ENCODE data around the gene TMED5. TPM values are rescaled to one million over a fixed set of nuclear protein-coding genes. Genes with fewer than 3 reads are reported as not detected.

The TMED5 gene
- polyA plus RNA-seq, 1 experiment: 76.1 TPM

DNA sequence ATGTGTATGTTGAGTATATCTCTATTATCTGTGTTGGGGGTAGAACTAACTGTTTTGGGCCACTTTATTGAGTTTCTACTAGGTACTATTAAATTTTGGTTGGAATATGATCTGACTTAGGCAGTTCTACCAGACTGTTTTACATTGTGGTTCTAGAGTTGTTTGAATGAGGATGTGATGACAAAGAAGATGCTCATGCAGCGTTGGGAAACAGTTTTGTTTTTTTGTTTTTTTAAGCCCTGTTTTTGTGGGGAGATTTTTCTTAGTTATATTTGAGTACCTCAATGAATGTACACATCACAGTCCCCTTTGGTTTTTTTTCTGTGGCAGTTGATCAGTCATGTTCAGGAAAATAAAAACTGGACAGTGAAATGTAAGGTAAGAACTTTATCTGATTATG, 40.1 kb downstream of the TMED5 start:
- Histone ChIP-seq H3K27ac (ENCODE audit: low read depth, low read length) (no peak overlapping the region), H3K4me3 (ENCODE audit: low read depth, low read length) (no peak overlapping the region), H3K9me3 (ENCODE audit: control insufficient read depth, insufficient read depth, low read length) (no peaks in the 10 kb centered on the region), H3K27me3 (ENCODE audit: control insufficient read depth, insufficient read depth, low read length) (no peaks in the 10 kb centered on the region)
- POLR2A ChIA-PET: interaction anchor here (0.7 to 1.0 kb wide), 2 partner anchors 62 to 1109 kb away, joined by 7 read pairs; no protein-coding TSS in a partner anchor
- DNase-seq (ENCODE audit: low read depth, low spot score): no peak
- TF ChIP-seq, protein P1, sequence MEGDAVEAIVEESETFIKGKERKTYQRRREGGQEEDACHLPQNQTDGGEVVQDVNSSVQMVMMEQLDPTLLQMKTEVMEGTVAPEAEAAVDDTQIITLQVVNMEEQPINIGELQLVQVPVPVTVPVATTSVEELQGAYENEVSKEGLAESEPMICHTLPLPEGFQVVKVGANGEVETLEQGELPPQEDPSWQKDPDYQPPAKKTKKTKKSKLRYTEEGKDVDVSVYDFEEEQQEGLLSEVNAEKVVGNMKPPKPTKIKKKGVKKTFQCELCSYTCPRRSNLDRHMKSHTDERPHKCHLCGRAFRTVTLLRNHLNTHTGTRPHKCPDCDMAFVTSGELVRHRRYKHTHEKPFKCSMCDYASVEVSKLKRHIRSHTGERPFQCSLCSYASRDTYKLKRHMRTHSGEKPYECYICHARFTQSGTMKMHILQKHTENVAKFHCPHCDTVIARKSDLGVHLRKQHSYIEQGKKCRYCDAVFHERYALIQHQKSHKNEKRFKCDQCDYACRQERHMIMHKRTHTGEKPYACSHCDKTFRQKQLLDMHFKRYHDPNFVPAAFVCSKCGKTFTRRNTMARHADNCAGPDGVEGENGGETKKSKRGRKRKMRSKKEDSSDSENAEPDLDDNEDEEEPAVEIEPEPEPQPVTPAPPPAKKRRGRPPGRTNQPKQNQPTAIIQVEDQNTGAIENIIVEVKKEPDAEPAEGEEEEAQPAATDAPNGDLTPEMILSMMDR (IDR thresholded peaks at IDR 0.05; ENCODE audit: low read depth, low read length): no peak
- CTCF ChIA-PET: interaction anchor here (2.0 kb wide), 1 partner anchor 60 kb away, joined by 5 read pairs; no protein-coding TSS in a partner anchor

DNA sequence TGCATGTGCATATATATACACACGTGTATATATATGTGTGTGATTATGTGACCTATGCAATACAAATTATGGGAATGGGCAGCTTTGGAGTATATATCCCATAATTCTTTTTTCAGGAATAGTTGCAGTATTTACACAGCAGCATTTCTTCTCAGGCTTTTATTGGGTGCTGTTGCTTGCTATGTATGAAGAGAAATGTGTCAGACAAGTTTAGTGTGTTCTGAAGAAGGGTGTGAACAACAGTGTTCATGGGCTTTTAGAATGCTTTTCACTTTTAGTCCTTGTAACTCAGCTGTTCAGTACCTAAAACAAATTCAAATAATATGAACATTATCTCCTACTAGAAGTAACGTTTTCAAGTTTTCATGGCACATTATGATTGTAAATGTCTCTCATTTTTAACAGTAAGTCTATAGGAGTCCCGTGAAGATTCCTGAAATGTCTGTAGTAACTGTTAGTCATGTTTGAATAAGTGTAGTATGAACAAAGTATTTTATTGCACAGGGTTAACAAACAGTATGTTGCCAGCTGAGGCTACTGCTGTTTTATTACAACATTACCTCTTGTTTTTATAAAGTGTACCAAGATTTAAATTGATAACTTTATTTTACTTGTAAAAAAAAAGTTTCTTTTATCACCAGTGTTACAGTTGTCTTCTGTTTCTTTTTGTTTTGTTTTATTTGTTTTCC, 42.5 kb downstream of the TMED5 start:
- DNase-seq (ENCODE audit: low read depth, low spot score): no peak
- ChIA-PET POLR2A (no interaction called here), CTCF (interaction anchor here (2.0 kb wide), 1 partner anchor 58 kb away, joined by 5 read pairs; no protein-coding TSS in a partner anchor)
- Histone ChIP-seq H3K27ac (ENCODE audit: low read depth, low read length) (no peak overlapping the region), H3K4me3 (ENCODE audit: low read depth, low read length) (no peak overlapping the region), H3K9me3 (ENCODE audit: control insufficient read depth, insufficient read depth, low read length) (no peaks in the 10 kb centered on the region), H3K27me3 (ENCODE audit: control insufficient read depth, insufficient read depth, low read length) (no peaks in the 10 kb centered on the region)
- TF ChIP-seq, protein P1 (IDR thresholded peaks at IDR 0.05; ENCODE audit: low read depth, low read length): no peak

- DNase-seq (ENCODE audit: low read depth, low spot score): no peak
- ChIA-PET CTCF (no interaction called here), POLR2A (no interaction called here)
- Histone ChIP-seq H3K27ac (ENCODE audit: low read depth, low read length) (no peak overlapping the region), H3K4me3 (ENCODE audit: low read depth, low read length) (no peak overlapping the region), H3K9me3 (ENCODE audit: control insufficient read depth, insufficient read depth, low read length) (no peaks in the 10 kb centered on the region), H3K27me3 (ENCODE audit: control insufficient read depth, insufficient read depth, low read length) (no peaks in the 10 kb centered on the region)
- TF ChIP-seq, protein P1 (IDR thresholded peaks at IDR 0.05; ENCODE audit: low read depth, low read length): no peak
Observed at GRCh38 chr1:93136445-93136844, 43.8 kb downstream of the TMED5 start.

DNA sequence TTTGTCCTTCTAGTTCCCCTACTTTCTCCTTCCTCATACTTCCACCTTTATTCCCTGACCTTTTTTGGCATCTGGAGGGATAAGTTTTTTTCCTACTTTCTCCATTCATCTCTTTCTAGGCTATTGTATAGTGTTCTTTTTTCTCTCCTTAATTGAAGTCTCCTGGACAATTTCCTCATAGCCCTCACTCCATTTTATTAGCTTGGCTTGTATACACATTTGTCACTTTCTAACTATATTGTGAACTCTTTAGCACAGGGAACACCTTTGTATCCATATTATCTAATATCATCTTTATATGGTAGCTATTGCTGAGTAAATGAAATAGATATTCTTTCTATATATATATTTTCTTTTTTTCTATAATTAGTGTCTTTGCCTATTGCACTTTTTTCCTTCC, 47.6 kb downstream of the TMED5 start:
- no peaks in the 10 kb centered on the region for H3K27me3 ChIP-seq (ENCODE audit: control insufficient read depth, insufficient read depth, low read length)
- CTCF ChIA-PET: no interaction called here
- no peak for DNase-seq (ENCODE audit: low read depth, low spot score)
- no peak overlapping the region for H3K4me3 ChIP-seq (ENCODE audit: low read depth, low read length)
- H3K9me3 ChIP-seq (ENCODE audit: control insufficient read depth, insufficient read depth, low read length): no peaks in the 10 kb centered on the region
- TF ChIP-seq, protein P1 (IDR thresholded peaks at IDR 0.05; ENCODE audit: low read depth, low read length): no peak
- POLR2A ChIA-PET: no interaction called here
- no peak overlapping the region for H3K27ac ChIP-seq (ENCODE audit: low read depth, low read length)

DNA sequence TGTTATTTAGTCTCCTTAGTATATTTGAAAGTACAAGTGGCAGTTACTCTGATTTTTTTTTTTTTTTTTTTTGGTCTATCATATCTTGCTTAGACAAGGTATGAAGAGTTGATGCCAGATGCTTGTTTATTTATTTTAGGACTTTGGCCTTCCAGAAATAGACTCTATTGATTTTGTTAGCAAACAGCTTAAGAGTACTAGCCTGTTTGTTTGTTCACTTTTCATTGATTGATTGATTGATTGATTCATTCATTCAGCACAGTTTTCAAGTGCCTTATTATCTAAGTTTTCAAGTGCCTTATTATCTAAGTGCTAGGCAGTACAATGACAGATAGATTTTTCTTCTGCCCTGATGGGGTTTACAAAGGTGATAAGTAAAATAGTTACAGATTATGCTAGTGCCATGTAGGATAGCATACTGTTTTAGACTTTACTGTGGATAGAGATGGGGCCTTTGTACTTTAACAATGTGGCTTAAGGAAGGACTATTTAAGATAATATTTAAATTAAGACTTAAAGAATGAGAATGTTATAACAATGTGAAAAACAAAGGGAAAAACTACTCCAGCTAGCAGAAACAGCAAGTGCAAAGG, 50.6 kb downstream of the TMED5 start:
- no peak overlapping the region for H3K4me3 ChIP-seq (ENCODE audit: low read depth, low read length)
- H3K27ac ChIP-seq (ENCODE audit: low read depth, low read length): no peak overlapping the region
- no peak for DNase-seq (ENCODE audit: low read depth, low spot score)
- CTCF ChIA-PET: interaction anchor here (0.7 kb wide), 2 partner anchors 175 to 301 kb away, joined by 3 to 7 read pairs; no protein-coding TSS in a partner anchor
- POLR2A ChIA-PET: interaction anchor here (0.7 kb wide), 1 partner anchor 49 kb away, joined by 3 read pairs; no protein-coding TSS in a partner anchor
- H3K27me3 ChIP-seq (ENCODE audit: control insufficient read depth, insufficient read depth, low read length): no peaks in the 10 kb centered on the region
- TF ChIP-seq, protein P1 (IDR thresholded peaks at IDR 0.05; ENCODE audit: low read depth, low read length): no peak
- H3K9me3 ChIP-seq (ENCODE audit: control insufficient read depth, insufficient read depth, low read length): no peaks in the 10 kb centered on the region

Measured in AG04450 (cell line).